ENCODE measurements around the gene VAPA.

GRCh38 chr18:9988665-9989064 is 74.8 kb downstream of the VAPA start:
- TF ChIP-seq, protein P1, sequence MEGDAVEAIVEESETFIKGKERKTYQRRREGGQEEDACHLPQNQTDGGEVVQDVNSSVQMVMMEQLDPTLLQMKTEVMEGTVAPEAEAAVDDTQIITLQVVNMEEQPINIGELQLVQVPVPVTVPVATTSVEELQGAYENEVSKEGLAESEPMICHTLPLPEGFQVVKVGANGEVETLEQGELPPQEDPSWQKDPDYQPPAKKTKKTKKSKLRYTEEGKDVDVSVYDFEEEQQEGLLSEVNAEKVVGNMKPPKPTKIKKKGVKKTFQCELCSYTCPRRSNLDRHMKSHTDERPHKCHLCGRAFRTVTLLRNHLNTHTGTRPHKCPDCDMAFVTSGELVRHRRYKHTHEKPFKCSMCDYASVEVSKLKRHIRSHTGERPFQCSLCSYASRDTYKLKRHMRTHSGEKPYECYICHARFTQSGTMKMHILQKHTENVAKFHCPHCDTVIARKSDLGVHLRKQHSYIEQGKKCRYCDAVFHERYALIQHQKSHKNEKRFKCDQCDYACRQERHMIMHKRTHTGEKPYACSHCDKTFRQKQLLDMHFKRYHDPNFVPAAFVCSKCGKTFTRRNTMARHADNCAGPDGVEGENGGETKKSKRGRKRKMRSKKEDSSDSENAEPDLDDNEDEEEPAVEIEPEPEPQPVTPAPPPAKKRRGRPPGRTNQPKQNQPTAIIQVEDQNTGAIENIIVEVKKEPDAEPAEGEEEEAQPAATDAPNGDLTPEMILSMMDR (IDR thresholded peaks at IDR 0.05), result no peak
- no peak for TF ChIP-seq POLR2A (IDR thresholded peaks at IDR 0.05)

All from right lobe of liver (tissue), 4 donors.